Measurements from ENCODE around the gene GPC2.
"Not testable (repeated sequence)": the region's sequence is repeated elsewhere in the genome, so short reads cannot be mapped to it uniquely, and the experiment has no call there.

The GPC2 gene

DNA sequence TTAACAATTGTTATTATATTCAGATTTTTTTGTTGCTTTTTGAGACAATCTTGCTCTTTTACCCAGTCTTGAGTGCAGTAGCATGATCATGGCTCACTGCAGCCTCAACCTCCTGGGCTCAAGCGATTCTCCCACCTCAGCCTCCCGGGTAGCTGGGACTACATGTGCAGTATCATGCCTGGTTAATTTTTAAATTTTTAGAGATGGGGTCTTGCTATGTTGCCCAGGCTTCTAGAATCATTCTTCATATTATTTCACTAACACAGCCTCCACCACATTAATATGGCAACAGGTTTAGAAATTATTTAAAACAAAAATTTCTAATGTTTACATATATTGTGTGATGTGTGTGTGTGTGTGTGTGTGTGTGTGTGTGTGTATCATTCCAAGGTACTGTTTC, 29.9 kb downstream of the GPC2 start:
- no peak for DNase-seq

DNA sequence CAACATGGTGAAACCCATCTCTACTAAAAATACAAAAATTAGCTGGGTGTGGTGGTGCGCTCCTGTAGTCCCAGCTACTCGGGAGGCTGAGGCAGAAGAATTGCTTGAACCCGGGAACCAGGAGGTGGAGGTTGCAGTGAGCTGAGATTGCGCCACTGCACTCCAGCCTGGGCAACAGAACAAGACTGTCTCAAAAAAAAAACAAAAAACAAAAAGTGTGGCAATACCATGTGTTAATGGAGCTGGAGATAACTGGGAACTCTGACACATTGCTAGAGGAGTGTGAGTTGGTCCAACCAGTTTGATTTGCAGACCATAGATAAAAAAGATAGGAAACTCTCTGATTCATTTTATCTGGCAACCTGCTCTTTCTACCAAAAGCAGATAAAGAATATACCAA, 30.8 kb downstream of the GPC2 start:
- DNase-seq: not testable (repeated sequence)

DNA sequence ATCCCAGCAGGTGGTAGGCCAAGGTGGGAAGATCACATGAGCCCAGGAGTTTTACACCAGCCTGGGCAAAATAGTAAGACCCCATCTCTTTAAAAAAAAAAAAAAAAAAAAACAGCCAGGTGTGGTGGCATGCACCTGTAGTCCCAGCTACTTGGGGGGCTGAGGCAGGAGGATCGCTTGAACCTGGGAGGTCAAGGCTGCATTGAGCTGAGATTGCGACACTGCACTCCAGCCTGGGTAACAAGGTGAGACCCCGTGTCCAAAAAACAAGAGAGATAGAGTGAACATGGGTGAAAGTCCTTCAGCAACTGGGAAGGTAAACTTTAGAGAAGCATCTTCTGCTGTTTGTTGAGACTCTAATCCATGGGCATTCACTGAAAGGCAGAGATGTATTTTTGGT, 34.7 kb downstream of the GPC2 start:
- no peak for DNase-seq

DNA sequence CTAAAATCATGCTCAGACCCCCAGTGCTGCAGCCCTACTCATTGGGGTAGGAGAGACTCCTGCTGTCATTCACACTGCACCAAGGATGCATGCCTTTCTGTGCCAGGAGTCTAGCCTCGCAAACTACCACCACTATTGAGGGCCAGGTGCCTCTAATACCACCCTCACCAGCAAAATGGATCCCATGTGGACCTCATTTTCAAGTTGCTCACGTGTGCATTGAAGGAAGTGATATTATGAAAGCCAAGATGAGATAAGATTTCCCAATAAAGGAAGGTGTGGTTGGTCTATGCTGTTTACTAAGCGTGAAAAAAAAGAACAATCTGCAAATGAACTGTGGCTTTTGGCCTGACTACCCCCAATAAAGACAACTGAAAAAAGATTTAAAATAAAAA, 35.6 kb downstream of the GPC2 start:
- DNase-seq: no peak

DNA sequence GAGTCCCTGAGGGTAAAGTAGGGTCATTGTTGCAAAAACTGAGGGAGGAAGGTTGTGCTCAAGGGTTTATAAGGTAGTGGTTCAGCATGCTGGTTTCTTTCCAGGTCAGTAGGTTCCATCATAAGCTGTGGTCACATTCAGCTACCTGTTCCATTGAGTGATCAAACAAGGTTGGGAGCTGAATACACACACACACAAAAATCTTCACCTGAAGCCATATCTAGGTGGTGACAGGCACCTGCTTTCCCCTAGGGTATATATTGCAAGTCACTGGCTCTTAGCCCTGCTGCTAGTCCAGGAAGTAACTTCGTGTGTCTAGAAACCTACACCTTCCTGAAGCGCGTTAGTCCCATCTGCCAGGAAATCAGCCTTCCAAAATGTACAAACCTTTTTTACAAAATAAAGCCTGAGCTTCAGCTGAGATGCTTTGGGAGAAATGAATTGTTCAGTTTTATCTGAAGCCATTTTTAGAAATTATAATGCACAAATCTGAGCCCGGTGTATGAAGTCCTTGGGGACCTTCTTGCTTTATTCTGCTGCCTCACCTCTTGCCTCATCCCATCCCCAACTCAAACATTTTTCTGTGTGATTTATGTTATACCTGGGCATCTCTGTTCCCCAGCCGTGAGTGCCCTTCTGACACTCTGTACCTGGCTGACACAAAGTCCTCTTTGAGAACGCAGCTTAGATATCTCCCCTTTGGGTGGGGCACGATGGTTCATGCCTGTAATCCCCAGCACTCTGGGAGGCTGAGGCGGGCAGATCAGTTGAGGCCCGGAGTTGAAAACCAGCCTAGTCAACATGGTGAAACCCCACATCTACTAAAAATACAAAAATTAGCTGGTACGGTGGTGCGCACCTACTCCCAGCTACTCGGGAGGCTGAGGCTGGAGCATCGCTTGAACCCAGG, 39.1 kb downstream of the GPC2 start:
- no peak for DNase-seq

DNA sequence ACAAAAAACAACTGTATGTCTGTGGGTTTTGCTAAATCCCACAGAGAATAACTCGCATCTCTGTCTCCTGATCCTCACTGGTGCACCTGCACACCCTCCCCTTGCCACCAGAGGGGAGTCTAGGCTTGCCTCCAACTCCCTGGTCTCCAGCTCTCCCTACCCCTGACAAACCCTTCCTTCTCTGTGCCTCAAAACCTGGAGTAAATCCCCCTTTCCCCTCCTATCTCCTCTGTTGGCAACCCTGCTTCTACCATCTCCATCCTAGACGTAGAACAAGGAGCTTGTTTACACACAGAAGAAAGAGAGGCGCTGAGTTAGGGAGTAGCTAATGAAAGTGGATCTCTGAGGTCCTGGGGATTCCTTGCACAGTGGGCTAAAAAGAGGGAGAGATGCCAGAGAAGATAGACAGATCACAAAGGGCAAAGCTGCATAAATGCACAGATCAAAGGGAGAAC, 44.5 kb downstream of the GPC2 start:
- DNase-seq: peak; percentile 29

DNA sequence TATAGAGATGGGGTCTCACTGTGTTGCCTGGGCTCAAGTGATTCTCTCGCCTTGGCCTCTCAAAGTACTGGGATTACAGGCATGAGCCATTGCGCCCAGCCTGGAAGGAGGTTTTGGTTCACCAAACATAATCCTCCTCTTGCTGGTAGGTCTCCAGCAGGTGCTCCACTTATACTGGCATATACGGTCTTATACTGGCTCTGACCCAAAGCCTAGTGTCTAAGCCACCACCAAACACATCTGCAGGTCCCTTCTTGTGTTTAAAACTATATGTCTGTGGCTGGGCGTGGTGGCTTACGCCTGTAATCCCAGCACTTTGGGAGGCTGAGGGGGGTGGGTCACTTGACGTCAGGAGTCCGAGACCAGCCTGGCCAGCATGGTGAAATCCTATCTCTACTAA, 45.1 kb downstream of the GPC2 start:
- no peak for DNase-seq

DNA sequence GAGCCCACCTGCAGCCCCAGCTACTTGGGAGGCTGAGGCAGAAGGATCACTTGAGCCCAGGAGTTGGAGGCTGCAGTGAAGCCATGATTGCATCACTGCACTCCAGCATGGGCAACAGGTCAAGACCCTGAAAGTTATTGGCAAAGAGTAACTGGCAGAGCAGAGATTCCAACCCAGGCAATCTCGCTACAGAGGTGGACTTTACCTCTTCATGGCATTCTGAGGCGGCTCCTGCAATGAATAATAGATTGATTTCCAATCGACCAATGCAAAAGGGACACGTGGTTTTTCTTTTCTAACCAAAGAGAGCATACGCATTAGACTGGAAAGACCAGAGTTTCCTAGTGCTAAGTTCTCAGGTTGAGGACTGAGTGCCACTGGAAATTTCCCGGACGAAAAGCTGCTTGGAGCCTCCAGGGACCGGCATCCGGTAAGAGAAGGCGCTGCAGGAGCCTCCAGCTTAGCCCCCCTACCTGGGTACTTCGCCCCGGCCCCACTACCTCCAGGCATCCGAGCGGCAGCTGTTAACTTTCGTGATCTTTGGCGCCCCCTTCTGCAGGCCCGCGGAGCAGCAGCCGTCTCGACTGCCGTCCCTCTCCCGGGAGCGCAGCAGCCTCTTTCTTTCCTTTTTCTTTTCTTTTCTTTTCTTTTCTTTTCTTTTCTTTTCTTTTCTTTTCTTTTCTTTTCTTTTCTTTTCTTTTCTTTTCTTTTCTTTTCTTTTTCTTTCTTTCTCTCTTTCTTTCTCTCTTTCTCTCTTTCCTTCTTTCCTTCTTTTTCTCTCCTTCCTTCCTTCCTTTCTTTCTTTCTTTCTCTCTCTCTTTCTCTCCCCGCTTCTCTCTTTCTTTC, 46.4 kb downstream of the GPC2 start:
- DNase-seq: no peak

DNA sequence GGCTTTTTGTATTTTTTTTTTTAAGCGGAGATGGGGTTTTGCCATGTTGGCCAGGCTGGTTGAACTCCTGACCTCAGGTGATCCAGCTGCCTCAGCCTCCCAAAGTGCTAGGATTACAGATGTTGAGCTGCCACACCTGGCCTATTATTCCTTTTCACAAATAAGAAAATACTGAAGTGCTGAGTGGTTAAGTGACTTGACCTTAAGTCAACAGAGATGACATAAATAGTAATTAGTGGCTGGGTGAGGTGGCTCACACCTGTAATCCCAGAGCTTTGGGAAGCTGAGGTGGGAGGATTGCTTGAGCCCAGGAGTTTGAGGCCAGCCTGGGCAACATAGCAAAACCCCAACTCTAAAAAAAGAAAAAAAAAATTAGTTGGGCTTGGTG, 47.0 kb downstream of the GPC2 start:
- DNase-seq: not testable (repeated sequence)

DNA sequence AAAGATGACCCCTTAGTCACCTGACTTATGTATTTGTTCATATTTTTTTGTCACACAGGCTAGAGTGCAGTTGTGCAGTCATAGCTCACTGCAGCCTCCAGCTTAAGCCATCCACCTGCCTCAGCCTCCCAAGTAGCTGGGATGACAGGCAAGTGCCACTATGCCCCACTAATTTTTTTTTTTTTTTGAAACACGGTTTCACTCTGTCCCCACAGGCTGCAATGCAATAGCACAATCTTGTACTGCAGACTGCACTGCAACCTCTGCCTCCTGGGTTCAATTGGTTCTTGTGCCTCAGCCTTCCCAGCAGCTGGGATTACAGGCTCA, 48.6 kb downstream of the GPC2 start:
- DNase-seq: no peak

DNA sequence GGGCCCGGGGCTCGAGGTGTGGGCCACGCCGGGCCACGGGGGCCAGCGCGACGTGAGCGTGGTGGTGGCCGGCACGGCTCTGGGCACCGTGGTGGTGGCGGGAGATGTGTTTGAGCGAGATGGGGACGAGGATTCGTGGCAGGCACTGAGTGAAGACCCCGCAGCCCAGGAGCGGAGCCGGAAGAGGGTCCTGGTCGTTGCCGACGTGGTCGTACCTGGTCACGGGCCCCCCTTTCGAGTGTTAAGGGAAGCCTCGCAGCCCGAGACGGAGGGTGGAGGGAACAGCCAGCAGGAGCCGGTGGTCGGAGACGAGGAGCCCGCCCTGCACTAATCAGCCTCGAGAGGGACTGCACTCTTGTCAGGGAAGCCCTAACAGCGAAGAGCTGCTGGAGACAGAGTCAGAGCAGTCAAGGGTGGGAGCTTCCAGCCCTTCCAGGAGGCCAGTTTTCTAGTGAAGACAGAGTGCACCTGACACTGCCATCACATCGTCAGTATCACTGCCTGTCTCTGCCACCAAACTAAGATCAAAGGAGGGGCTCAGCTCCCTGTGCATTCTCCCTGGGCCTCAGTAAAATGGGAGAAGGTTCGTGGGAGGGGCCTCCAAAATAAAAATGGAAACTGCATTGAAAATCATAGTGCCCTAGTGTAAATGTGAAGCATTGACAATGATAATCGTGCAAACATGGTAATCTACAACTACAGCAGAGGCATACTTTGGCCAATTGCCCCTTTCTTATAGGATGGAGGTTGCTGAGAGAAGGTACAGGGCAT, 49.1 kb downstream of the GPC2 start:
- no peak for DNase-seq

DNA sequence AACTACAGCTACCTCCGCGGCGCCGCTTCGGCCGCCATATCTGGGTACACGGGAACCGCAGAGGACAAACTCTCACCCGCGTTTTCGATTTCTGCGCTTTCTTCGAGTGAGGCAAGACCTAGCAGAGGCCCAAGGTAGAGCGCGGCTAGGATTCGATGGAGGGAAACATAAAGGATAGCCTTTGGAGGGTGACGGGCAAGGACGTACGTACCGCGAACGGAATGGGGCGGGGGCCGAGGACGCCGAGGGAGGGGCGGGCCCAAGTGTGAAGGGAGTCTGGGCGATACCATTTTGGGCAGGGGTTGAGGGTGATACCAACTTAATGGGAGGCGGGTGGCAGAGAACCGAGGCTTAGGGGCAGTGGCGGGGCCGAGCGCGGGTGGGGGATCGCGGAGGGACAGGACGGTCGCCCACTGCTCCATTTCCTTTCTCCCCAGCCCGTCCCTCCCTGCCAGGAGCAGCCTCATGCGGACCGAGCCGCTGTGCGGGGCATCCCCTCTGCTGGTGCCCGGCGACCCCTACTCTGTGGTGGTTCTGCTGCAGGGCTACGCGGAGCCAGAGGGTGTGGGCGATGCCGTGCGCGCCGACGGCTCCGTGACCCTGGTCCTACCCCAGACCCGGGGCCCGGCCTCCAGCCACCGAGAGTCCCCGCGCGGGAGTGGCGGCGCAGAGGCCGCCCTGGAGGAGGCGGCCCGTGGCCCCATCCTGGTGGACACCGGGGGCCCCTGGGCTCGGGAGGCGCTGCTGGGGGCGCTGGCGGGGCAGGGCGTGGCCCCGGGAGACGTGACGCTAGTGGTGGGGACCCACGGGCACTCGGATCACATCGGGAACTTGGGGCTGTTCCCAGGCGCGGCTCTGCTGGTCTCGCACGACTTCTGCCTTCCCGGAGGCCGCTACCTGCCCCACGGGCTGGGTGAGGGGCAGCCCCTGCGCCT, 50.0 kb downstream of the GPC2 start, which contains the start of gene MBLAC1:
Gene MBLAC1, plus strand, starts transcription at position 37 of the 935 bp plus-strand sequence. Its CDS starts 429 bp downstream, at position 466.
- peak; percentile 75 for DNase-seq

DNA sequence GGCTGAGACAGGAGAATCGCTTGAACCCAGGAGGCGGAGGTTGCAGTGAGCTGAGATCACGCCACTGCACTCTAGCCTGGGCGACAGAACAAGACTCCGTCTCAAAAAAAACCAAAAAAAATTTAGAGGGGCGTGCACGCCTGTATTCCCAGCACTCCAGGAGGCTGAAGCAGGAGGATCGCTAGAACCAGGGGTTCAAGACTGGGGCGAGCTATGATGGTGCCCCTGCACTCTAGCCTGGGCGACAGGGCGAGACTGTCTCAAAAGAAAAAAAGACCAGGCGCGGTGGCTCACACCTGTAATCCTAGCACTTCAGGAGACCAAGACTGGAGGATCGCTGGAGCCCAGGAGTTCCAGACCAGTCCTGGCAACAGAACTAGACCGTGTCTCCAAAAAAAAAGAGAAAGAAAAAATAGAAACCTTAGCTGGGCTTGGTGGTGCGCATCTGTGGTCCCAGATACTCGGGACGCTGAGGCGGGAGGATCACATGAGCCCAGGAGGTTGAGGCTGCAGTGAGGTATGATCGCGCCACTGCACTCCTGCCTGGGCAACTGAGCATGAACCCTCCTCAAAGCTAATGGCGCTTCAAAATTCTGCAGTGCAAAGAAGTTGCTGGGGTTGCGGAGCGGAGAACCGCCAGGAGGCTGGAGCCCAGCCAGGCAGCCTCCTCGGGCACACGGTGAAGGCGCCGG, 50.8 kb downstream of the GPC2 start:
- DNase-seq: no peak

DNA sequence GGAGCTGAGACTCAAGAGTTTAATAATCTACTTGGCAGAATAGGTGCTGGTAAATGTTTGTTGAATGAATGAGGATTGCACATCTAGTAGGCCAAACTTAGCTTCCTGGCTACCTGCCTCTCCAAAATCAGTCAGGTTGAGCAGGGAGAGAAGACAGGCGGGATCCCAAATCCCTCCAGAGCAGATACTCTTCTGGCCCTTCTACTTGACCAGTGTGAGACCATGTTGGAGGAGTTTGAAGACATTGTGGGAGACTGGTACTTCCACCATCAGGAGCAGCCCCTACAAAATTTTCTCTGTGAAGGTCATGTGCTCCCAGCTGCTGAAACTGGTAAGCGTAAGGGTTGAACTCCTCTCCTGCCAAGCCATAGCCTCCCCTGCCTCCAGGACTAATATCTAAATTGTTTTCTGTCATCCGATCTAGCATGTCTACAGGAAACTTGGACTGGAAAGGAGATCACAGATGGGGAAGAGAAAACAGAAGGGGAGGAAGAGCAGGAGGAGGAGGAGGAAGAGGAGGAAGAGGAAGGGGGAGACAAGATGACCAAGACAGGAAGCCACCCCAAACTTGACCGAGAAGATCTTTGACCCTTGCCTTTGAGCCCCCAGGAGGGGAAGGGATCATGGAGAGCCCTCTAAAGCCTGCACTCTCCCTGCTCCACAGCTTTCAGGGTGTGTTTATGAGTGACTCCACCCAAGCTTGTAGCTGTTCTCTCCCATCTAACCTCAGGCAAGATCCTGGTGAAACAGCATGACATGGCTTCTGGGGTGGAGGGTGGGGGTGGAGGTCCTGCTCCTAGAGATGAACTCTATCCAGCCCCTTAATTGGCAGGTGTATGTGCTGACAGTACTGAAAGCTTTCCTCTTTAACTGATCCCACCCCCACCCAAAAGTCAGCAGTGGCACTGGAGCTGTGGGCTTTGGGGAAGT, 52.6 kb downstream of the GPC2 start:
- DNase-seq: no peak

DNA sequence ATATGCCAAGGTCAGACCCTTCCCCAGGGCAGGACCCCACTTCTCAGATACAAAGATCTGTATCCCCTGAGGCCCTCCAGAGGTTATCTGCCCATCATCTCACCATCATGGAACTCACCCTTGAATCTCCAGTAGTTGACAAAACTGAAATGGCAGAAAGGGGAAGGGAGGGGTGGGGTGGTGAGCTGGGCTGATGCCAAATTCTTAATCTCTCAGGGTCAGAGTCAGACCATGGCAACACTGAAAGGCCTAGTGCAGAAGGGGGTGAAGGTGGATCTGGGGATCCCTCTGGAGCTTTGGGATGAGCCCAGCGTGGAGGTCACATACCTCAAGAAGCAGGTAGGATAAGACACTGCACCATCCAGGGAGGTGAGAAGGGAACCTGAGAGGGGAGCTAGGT, 54.6 kb downstream of the GPC2 start:
- DNase-seq: no peak

DNA sequence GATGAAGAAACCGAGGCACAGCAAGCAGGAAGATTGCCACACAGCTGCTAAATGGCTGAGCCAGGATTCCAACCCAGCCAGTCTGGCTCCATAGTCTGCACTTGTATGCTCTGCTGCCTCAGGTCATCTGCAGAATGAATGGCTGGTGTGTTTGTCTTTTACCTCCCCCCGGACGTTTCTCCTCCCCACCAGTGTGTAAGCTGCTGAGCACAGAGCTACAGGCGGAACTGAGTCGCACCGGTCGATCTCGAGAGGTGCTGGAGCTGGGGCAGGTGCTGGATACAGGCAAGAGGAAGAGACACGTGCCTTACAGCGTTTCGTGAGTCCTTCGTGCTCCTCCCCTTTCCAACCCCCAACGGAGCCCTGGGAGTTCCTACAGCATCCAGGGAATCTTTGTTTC, 55.1 kb downstream of the GPC2 start:
- DNase-seq: peak; percentile 92

DNA sequence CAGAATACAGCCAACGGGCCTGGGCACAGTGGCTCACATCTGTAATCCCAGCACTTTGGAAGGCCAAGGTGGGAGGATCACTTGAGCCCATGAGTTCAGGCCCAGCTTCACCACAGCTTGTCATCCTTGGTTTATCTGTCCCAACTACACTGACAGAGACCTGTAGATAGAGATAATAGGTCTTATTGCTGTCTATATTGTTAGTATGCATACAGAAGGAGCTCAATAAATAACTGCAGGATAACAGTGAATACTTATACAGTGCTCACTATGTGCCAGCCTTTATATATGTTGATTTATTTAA, 56.5 kb downstream of the GPC2 start:
- DNase-seq: no peak

DNA sequence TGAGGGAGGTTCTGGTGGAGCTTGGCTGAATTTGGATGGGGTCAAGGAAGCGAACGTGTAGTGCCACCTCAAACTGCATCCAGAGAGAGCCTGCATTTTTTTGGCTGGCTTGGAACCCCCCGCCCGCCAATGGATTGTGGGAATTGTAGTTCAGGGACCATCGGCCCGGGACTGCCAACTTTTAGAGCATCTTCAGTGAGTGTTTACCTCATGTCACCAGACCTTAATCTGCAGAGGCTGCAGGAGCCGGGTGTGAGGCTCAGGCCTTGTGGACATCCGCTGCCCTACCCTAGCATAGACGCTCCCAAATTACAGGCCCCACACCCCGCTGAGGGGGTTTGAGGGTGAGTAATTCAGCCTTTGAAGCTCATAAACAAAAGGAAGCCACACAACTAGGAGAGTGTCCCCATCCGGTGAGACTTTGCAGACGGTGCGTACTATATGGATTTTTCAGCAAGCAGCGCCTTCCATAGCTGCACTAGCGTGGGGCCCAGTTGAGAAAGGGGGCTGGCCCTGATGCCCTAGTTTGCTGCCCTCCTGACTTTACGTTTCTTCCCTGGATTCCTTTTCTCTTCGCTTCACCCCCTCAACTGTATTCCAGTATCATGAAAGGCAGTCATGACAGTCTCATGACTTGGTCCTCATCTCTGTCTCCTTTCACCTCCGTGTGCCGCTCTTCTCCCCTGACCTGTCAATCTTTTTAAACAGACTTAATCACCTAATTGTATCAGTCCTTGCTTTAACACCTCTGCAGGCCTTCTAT, 57.0 kb downstream of the GPC2 start:
- no peak for DNase-seq
